ENCODE data around the gene RNF225.

The RNF225 gene

GRCh38 chr19:58417071-58417470, 21.6 kb downstream of the RNF225 start:
- Histone ChIP-seq H3K27ac (no peak overlapping the region), H3K36me3 (replicated peaks) (peaks cover 41% of the 10 kb centered on the region), H3K27me3 (replicated peaks) (no peaks in the 10 kb centered on the region), H3K4me3 (ENCODE audit: low read depth, low read length) (no peak overlapping the region)
- no peak for TF ChIP-seq CTCF (IDR thresholded peaks at IDR 0.05; ENCODE audit: low read depth, low read length, missing control alignments)
- in situ Hi-C loops (cut with HindIII; ENCODE audit: low pct_ligation_motif_present, low sequenced_read_pairs) = no loop called here
- no peak for DNase-seq

- Histone ChIP-seq H3K27ac (no peak overlapping the region), H3K27me3 (replicated peaks) (no peaks in the 10 kb centered on the region), H3K4me3 (ENCODE audit: low read depth, low read length) (no peak overlapping the region), H3K36me3 (replicated peaks) (peaks cover 14% of the 10 kb centered on the region)
- no peak for DNase-seq
- TF ChIP-seq CTCF (IDR thresholded peaks at IDR 0.05; ENCODE audit: low read depth, low read length, missing control alignments) = no peak
- in situ Hi-C loops (cut with HindIII; ENCODE audit: low pct_ligation_motif_present, low sequenced_read_pairs) = no loop called here
These were observed 33.2 kb downstream of the RNF225 start for GRCh38 chr19:58428617-58429016.

- TF ChIP-seq CTCF (IDR thresholded peaks at IDR 0.05; ENCODE audit: low read depth, low read length, missing control alignments) = no peak
- Histone ChIP-seq H3K4me3 (ENCODE audit: low read depth, low read length) (no peak overlapping the region), H3K27me3 (replicated peaks) (no peaks in the 10 kb centered on the region), H3K27ac (no peak overlapping the region), H3K36me3 (replicated peaks) (peaks cover 25% of the 10 kb centered on the region)
- in situ Hi-C loops (cut with HindIII; ENCODE audit: low pct_ligation_motif_present, low sequenced_read_pairs) = no loop called here
- DNase-seq = no peak
These were observed 34.3 kb downstream of the RNF225 start for GRCh38 chr19:58429745-58430144.

- TF ChIP-seq CTCF (IDR thresholded peaks at IDR 0.05; ENCODE audit: low read depth, low read length, missing control alignments) = no peak
- peaks cover 46% of the 10 kb centered on the region for H3K36me3 ChIP-seq (replicated peaks)
- in situ Hi-C loops (cut with HindIII; ENCODE audit: low pct_ligation_motif_present, low sequenced_read_pairs) = no loop called here
- H3K4me3 ChIP-seq (ENCODE audit: low read depth, low read length) = no peak overlapping the region
- no peak overlapping the region for H3K27ac ChIP-seq
- no peak for DNase-seq
- H3K27me3 ChIP-seq (replicated peaks) = no peaks in the 10 kb centered on the region
These were observed 38.8 kb downstream of the RNF225 start for GRCh38 chr19:58434217-58434616.

DNA sequence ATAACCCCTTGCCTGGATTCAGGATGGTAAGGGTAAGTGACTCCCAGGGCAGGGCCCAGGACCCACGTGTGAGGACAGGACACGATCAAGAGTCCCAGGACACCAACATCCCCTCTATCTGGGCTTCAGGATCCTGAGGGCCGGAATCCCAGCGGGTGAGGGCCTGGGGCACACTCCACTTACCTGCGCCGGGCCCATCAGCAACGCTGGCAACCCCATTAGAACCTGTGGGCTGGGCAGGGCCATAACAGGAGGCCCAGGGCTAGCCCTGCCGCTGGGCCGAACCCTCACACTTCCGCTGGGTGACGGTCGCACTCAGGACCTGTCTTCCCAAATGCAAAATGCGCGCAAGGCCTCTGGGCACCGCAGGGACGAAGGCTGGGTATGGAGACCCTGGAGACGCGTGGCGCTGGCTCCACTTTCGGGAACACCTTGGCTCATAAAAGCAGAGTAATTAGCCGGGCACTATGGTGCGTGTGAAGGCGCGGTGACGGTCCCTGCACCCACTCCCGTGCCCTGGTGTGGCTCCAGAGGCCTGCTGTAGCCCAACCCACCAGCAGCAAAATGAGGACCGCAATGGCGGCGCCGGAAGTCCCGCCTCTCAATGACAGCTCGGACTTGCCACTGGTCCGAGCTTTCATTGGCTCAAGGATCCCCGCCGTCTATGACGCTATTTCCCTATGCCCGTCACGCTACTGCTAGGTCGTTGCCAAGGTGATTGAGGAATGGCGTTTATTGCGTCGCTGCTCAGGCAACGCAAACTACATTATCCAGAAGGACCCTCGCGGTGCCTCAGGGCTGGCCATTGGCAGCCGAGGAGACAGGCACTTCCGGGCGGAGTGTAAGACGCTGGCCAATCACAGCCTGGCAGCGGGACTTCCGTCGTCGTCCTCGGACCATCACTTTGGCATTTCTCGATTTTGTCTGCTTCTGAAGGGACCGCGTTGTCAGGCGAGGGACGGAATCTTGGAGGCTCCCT, 44.4 kb downstream of the RNF225 start, which contains the start of gene ZNF132:
Gene ZNF132, minus strand, starts transcription at position 578 of the 979 bp plus-strand sequence. Its CDS starts 332 bp downstream, at position 246.
- Histone ChIP-seq H3K27me3 (replicated peaks) (no peaks in the 10 kb centered on the region), H3K36me3 (replicated peaks) (peaks cover 20% of the 10 kb centered on the region), H3K27ac (peak within 1 kb of the TSS; percentile 65), H3K4me3 (ENCODE audit: low read depth, low read length) (peak within 1 kb of the TSS; percentile 68)
- in situ Hi-C loops (cut with HindIII; ENCODE audit: low pct_ligation_motif_present, low sequenced_read_pairs) = no loop called here
- DNase-seq = peak; percentile 100
- TF ChIP-seq CTCF (IDR thresholded peaks at IDR 0.05; ENCODE audit: low read depth, low read length, missing control alignments) = no peak
